GM21529 (cell line): ENCODE measurements around the gene ZDHHC7.

ENCODE experiments used
- ATAC-seq: cut with Tn5 transposase; IDR thresholded peaks from one replicate; pipeline ENCODE4 v1.9.1; 2021; ENCODE audit not compliant: unreplicated experiment

Gene ZDHHC7

DNA sequence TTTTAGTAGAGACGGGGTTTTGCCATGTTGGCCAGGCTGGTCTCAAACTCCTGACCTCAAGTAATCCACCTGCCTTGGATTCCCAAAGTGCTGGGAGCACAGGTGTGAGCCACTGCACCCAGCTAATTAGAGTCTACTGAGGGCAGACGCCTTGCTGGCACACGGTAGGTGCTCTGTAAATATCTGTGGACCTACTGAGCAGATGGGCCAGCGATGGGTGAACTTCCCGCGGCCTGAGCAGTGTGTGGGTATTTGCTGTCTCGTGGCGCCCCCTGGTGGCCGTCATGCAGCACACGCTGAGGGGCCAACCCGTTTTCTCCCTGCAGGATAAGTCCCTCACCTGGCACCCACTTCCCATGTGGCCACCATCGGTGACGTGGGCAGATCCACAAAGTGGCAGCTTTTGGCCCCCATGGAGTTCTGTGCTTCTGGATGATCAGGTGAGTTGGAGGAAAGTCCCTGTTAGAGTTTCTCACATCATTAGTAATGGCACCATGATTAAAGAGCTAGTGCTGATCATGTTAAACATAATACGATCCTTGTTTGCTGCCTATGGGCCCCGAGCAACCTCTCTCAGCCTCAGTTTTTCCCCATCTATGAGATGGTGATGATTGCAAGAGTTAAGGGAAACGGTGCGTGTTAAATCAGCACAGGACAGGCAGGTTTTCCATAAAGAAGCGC lies 40.7 kb downstream of the ZDHHC7 start:
- ATAC-seq: peak; percentile 61

- ATAC-seq: no peak
Measured at GRCh38 chr16:84967828-84968227, 43.5 kb downstream of the ZDHHC7 start.

DNA sequence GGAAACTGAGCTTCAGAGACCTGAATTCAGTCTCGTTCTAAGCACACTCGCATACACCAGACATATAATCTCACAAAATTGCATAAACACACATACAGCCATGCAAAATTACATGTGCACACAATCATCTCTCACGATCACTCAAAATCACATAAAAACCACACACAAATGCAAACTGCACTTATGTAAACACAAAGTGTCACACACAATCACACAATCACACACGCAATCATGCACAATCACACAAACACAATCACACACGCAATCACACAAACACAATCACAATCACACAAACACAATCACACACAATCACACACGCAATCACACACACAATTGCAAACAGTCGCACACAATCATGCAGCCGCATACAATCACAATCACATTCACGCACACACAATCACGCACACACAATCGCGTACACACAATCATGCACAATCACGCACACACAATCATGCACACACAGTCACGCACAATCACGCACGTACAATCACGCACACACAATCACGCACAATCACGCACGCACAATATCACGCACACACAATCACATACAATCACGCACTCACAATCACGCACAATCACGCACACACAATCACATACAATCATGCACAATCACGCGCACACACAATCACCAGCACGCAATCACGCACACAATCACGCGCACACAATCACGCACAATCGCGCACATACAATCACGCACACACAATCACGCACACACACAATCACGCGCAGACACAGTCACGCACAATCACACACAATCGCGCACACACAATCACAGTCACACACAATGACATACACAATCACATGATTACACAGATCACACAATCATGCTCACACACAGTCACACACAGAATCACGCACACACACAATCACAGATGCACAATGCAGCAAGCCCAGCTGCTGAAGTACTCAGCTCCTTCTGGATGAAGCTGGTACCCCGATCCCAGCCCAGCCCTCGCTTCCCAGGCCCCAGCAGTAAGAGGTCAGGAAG lies 45.6 kb downstream of the ZDHHC7 start:
- no peak for ATAC-seq

DNA sequence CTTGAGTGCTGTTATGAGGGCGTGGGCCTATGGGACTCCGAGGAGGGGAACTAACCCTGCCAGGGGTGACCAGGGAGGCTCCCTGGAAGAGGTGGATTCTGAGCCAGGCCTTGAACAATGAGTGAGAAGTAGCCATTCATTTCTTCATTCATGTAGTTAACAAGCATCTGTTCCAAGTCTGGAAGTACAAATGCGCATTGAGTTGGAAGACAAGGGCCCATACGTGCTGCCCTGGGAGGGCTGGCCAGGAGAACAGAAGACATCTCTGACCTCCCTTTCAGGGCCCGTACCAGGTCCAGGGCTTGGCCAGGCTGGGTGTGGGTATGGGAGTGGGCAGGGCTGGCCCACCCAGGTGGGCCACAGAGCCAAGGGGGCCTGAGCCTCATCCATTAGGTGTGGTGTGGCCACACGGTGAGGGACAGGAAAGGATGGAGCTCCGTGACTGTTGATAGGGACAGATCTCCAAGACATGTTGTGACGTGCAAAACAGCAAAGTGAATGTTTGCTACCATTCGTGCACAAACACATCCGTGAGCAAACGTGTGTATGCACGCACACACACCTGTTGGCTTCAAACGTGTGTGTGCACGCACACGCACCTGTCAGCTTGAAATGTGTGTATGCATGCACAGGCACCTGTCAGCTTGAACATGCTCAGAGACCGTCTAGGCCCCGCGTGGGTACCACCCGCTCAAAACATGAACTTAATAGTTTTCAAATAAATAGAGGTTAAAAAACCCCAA lies 46.8 kb downstream of the ZDHHC7 start:
- no peak for ATAC-seq

GRCh38 chr16:84963066-84963465 lies 48.3 kb downstream of the ZDHHC7 start:
- no peak for ATAC-seq

DNA sequence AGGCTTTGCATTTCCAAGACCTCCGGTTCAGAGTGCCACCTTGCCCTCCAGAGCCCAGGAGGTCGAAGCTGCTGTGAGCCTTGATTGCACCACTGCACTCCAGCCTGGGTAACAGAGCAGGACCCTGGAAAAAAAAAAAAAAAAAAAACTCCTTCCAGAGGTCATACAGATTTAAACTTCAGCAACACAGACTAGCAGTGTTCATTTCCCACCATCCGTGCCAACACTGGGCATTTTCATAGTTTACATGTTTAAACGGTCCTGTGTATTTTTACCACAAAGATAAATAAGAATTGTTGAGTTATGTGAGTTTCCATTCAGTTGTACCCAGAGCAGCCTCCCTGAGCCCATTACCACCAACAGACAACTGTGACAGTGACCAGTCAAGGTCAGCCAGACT lies 50.4 kb downstream of the ZDHHC7 start:
- ATAC-seq: no peak

DNA sequence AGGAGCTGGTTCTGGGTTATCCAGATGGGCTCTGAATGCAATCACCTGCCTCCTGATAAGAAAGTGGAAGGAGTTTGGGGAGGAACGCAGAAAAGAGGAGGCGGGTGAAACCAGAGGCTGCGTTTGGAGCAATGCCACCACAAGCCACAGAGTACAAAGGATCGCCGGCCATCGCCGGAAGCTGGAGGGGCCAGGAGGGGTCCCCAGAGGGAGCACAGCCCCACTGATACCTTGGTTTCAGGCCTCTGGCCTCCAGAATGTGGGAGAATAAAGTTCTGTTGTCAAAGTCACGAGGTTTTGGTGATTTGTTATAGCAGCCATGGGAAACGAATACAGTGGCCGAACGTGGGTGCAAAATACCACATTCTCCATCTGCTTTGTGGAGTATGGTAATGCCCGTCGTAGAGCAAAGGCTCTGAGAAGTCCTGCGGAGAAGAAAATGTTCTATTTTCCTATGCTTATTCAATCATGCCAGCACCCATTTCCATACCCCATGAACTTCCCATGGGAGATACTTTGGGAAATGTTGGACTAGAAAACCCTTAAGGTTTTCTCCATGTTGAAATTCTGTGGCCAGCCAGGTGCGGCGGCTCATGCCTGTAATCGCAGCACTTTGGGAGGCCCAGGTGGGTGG lies 51.4 kb downstream of the ZDHHC7 start:
- no peak for ATAC-seq

- ATAC-seq: no peak
Measured at GRCh38 chr16:84959045-84959576, 52.2 kb downstream of the ZDHHC7 start.

DNA sequence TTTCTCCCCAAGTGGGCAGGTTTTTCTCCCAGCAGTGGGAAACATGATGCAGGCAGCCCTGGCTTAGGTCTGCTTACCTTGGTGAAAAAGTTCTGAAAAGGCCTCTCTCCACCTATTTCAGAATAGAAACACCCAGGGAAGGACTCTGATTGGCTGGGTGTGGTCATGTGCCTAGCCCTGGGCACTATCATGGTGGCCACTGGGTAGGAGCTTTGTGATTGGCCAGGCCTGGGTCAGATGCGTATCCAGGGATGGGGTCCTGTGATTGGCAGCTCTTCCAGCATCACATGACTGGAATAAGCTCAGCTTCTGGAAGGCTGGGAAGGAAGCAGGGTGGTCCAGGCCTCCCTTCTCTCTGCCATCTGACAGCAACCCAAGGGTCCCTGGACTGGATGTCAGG lies 53.5 kb downstream of the ZDHHC7 start:
- ATAC-seq: no peak

DNA sequence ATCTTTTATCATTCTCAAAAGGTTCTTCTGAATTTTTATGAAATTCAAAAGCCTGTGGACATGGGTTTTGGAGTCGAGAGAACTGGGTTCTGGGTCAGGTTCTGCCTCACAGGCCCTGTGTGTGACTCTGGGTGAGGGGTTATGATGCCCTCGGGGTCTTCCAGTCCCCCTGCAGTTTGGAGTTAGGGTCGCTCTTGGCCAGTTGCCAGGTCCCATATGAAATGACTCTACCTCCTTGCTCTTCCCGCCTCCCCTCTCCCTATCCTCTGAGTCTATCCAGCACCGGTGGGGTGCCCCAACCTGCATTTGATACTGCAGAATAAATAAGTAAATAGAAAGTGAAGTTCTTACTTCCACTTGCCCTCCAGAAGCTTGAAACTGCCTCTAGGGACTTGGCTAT lies 54.1 kb downstream of the ZDHHC7 start:
- no peak for ATAC-seq

GRCh38 chr16:84955427-84955826 lies 55.9 kb downstream of the ZDHHC7 start:
- no peak for ATAC-seq

DNA sequence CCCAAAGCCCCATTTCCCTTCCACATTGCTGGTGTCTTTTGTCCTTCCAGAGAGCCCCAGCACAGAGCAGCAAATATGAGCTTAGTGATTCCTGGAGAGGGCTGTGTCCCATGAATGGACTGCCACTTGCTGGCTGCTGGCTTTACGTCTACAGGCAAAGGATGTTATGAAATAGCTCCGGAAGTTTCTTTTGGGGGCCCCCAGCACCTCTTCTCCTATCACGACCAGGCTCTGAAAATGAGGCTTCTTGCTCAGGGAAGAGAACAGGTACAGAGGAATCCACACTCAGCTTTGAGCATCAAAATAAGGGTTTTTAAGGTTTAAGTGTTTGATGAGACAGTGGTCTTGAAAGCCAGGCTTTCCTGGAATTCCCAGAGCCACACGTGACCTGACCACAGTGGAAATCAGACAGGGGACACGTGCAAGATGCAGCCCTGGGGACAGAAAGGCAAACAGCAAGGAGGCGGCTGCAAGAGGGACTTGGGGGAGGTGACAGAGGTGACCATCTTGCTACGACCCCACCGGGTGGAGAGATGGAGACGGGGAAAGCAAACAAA lies 58.1 kb downstream of the ZDHHC7 start:
- no peak for ATAC-seq

DNA sequence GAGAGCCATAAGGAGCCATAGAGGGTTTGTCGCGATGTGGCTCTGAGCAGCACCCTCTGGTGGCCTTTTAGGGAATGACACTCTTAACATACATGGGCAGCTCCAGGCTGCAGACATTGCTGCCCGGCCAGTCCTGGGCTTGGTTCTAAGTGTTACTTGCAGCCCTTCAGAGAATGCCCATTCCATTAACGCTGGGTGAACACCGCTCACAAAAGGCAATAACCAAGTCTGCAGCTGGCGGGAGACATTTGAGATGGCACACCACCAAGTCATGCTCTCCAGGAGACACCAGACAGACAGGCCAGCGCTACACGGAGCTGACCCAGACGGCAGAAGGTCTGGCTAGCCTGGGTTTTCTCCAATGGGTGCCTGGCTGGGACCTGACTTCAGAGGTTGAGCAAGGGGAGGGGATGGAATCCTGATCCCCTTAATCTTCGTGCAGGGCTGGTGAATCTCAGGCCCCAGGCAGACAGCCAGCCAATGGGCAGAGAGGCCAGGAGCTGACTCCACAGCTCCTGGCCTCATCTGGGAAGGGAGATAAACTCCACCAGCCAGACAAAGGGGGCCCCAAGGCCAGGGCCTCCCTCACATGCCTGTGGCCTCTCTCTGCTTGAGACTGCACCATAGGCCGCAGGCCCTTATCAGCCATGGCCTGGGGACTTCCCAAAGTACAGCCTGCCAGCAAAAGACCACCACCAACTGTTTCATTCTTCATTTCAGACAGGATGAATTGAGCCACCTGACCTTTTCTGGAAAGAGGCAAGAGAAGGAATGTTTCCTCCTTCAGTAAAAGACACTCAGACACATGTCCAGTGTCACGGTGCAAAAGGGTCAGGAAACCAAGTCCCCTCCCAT lies 58.8 kb downstream of the ZDHHC7 start:
- peak; percentile 53 for ATAC-seq

- no peak for ATAC-seq
Measured at GRCh38 chr16:84950906-84951305, 60.4 kb downstream of the ZDHHC7 start.

DNA sequence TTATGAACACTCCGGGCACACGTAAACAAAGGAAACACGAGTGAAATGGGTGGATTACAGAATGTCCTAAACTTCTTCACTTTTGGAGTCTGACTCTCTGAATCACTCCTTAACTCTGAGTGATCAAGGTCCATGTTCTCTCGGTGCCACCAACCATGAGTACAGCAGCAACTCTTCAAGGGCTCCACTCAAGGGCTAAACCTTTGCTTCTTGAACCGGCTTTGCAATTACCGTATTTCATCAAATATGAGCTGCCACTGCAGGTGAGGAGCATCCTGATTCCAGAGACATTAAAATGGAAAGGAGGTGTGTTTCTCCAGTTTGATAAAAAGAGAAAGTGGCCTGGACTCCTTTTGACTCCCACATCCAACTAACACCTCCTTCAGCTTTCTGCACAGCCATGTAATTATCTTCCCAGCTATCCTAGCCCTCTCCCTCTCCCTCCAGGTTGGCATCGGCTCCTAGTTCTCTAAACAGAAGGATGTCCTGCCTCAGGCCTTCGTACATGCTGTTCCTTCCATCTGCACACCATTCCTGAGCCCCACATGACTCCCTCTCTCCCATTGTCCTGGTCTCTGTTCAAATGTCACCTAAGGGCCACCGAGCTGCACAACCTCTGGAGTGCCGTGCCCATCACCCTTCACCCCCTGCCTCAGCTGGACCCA lies 61.4 kb downstream of the ZDHHC7 start:
- ATAC-seq: no peak

- ATAC-seq: no peak
Measured at GRCh38 chr16:84948851-84949610, 62.3 kb downstream of the ZDHHC7 start.

DNA sequence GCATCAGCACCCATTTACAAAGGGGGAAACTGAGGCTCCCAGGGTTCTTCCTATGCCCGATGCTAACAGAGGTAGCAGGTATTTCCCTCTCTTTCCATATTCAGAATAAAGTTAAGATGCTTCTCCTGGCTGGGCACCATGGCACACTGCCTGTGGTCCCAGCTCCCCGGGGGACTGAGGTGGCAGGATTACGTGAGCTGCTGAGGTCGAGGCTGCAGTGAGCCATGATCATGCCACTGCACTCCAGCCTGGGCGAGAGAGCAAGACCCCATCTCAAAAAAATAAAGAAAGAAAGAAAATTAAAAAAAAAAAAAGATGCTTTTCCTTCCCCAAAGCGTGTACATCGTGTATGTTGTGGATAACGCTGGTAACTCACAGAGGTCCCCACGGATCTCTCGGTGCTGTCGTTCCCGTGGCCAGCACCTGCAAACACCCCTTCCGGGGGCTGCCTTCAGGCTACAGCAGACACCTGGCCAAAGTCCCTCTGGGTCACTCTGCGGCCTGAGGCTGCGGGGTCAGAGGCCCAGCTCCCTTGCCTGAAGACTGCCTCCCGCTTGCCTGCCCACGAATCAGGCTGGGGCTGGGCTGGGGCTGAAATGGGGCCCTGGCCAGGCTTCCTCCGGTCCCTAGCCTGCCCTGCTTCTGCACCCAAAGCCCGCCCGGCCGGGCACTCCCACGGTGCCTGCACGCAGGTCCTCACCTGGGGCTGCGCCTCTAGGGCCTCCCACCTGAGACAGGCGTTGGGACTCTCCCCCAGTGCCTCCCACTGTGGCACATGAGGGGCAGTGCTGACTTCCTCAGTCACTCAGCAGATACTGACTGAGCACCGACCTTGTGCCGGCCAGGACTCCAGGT lies 63.1 kb downstream of the ZDHHC7 start:
- no peak for ATAC-seq
